Erythroblast (primary cell): ENCODE data around the gene TMEM43.

Source experiments
- GATA1 ChIP-seq: IDR thresholded peaks from 2 replicates; pipeline ENCODE4 v1.6.1; 2011; ENCODE audit warnings: low read depth, mild to moderate bottlenecking, control low read depth, low read length, moderate library complexity
- POLR2A ChIP-seq: IDR thresholded peaks from 2 replicates; pipeline ENCODE4 v1.6.1; 2011; ENCODE audit warnings: mild to moderate bottlenecking, low read length

- TF ChIP-seq POLR2A (no peak), GATA1 (no peak)
Observed at GRCh38 chr3:14161282-14161681, 36.4 kb downstream of the TMEM43 start.
